Ascending aorta (tissue), 2 donors: ENCODE data around the gene FAM163A. TPM values are rescaled to one million over a fixed set of nuclear protein-coding genes. Genes with fewer than 3 reads are reported as not detected.

Experiments
- DNase-seq, 2 donors: peaks; one replicate each; pipeline ENCODE4 v3.0.0-alpha.2; 2019; ENCODE audit warnings: low spot score in 2 of 2
- H3K27ac ChIP-seq, 2 donors: fragments of 200-600 bp; sonication (generic); one replicate each; pipeline ENCODE4 v1.5.1; 2016 to 2017; ENCODE audit warnings: mild to moderate bottlenecking in 1 of 2
- H3K27me3 ChIP-seq: fragments of 200-600 bp; sonication (generic); one replicate; pipeline ENCODE4 v1.5.1; 2017
- H3K36me3 ChIP-seq, 2 donors: fragments of 200-600 bp; sonication (generic); one replicate each; pipeline ENCODE4 v1.5.1; 2016
- H3K4me1 ChIP-seq, 2 donors: fragments of 200-600 bp; sonication (generic); one replicate each; pipeline ENCODE4 v1.5.1; 2016 to 2017; ENCODE audit warnings: mild to moderate bottlenecking in 1 of 2
- H3K4me3 ChIP-seq, 2 donors: fragments of 200-600 bp; sonication (generic); one replicate each; pipeline ENCODE4 v1.5.1; 2016 to 2017; ENCODE audit warnings: mild to moderate bottlenecking in 1 of 2
- H3K9me3 ChIP-seq, 2 donors: fragments of 200-600 bp; sonication (generic); one replicate each; pipeline ENCODE4 v1.5.1; 2016
- intact Hi-C: fragments of 100-400 bp; cut with DNase I; formaldehyde crosslinking; loops from one replicate; pipeline ENCODE4 v1.15.1; 2023
- total RNA-seq: library from RNA; depleted of rRNA; stranded (reverse); fragments of >200 nt; gene quantifications from one replicate; pipeline ENCODE4 v1.1.0, GENCODE V29; 2016
- TF ChIP-seq, protein P1 (sequence below), 3 experiments: fragments of 200-600 bp in 2 of 3; fragments of 450-650 bp in 1 of 3; sonication (generic) in 2 of 3; IDR thresholded peaks; one replicate each; pipeline ENCODE4 v1.5.1; 2016 to 2019; ENCODE audit warnings: antibody characterized with exemption in 3 of 3, mild to moderate bottlenecking in 1 of 3, moderate library complexity in 1 of 3

The FAM163A gene
- total RNA-seq, 1 donor from 2014 or later, result not detected

DNA sequence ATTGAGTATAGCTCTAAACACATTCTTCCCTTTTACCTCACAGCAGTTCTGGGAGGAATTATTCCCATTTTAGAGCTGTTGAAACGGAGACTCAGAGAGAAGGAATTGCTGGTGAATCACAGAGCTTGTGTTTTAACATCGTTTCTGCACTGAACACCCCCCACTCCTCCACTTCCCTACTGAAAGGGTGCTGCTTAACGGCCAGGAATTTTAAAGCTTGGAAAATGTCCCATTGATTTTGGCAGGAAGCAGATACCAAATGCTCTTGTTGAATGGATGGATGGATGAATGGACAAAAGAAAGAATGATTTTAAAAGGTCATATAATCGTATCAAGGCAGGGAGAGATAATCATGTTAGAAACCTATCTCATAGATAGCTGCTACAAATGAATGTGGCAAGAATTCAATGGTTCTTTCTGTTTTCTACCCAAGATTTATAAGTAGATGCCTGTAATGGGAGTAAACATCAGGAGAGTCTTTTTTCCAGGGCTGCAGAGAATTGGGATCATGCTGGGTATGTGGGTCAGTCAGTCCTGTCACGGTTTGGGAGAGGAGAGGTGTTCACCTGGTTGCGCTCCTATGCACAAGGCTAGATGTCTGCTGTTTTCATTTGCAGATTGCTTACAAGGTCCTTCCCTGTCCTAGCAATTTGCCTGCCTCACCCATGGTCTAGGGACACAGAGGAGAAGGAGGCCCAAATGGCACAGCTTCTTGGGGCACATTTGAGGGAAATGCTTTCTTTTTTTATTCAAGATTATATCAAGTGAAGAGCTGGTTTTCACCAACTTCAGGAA is 19.0 kb downstream of the FAM163A start:
- Histone ChIP-seq H3K27me3 (no peaks in the 10 kb centered on the region), H3K9me3 (no peaks in the 10 kb centered on the region), H3K4me3 (no peak overlapping the region), H3K27ac (no peak overlapping the region), H3K4me1 (no peaks in the 10 kb centered on the region), H3K36me3 (no peaks in the 10 kb centered on the region)
- TF ChIP-seq, protein P1, sequence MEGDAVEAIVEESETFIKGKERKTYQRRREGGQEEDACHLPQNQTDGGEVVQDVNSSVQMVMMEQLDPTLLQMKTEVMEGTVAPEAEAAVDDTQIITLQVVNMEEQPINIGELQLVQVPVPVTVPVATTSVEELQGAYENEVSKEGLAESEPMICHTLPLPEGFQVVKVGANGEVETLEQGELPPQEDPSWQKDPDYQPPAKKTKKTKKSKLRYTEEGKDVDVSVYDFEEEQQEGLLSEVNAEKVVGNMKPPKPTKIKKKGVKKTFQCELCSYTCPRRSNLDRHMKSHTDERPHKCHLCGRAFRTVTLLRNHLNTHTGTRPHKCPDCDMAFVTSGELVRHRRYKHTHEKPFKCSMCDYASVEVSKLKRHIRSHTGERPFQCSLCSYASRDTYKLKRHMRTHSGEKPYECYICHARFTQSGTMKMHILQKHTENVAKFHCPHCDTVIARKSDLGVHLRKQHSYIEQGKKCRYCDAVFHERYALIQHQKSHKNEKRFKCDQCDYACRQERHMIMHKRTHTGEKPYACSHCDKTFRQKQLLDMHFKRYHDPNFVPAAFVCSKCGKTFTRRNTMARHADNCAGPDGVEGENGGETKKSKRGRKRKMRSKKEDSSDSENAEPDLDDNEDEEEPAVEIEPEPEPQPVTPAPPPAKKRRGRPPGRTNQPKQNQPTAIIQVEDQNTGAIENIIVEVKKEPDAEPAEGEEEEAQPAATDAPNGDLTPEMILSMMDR (IDR thresholded peaks at IDR 0.05), result no peak
- no peak for DNase-seq
- intact Hi-C loops, result no loop called here

DNA sequence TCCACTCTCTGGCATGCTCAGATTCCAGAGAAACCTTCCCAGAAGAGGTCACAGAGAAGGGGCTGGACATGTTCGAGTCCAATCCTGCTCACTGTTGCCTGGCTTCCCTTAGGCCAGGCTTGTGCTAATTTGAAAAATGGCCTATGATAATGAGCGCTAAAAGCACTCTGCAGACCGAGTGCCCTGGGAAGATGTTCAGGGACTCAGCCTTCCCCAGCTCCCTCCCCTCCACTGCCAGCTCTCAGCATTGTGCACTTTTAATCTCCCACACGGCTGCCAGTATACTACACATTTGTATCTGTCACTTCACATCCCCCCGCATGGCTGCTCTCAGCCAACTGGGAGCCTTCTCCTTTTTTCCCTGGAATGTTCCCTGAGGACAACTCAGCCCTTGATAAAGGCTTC is 24.1 kb downstream of the FAM163A start:
- Histone ChIP-seq H3K9me3 (no peaks in the 10 kb centered on the region), H3K36me3 (no peaks in the 10 kb centered on the region), H3K4me1 (no peaks in the 10 kb centered on the region), H3K4me3 (no peak overlapping the region), H3K27me3 (no peaks in the 10 kb centered on the region), H3K27ac (no peak overlapping the region)
- intact Hi-C loops, result no loop called here
- no peak for DNase-seq
- TF ChIP-seq, protein P1 (IDR thresholded peaks at IDR 0.05), result no peak

DNA sequence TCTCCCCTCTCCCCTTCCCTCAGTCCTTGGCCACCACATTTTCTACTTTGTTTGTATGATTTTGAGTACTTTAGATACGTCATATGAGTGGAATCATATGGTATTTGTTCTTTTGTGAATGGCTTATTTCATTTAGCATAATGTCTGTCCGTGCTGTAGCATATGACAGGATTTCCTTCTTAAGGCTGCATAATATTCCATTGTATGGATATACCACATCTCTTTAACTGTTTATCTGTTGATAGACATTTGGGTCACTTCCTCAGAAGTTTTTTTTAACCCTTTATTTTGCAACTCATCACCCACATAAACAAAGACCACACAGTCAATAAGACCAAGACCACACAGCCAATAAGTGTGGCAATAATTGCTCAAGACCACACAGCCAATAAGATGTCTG is 24.9 kb downstream of the FAM163A start:
- Histone ChIP-seq H3K9me3 (no peaks in the 10 kb centered on the region), H3K4me1 (no peaks in the 10 kb centered on the region), H3K4me3 (no peak overlapping the region), H3K27me3 (no peaks in the 10 kb centered on the region), H3K27ac (no peak overlapping the region), H3K36me3 (no peaks in the 10 kb centered on the region)
- intact Hi-C loops, result no loop called here
- no peak for DNase-seq
- TF ChIP-seq, protein P1 (IDR thresholded peaks at IDR 0.05), result no peak

DNA sequence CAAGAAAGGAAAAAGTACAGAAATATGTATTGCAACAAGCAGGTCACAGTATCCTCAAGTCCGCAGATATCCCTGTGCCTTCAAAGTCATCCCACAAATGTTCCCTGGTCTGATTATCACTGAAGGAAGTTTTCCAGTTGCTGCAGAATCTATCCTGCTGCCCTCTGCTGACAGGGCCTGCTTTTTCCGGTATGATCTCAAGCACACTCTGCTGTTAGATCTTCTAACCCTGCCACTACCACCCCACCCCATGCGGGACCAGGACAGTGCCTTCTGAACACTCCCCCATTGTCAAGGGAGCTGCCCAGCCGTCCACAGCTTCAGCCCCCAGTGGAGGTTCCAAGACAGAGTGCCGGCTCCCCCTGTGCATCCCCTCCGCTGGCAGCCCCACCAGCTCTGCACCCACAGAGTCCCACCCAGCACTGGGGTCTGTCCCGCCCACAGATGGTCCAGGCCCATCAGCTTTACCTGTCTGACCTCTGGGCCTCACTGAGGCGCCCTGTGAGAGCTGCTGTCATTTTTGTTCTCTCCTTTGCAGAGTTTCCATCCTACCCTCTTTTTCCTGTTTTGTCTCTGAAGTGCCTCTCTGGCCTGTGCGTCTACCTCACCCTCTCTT is 27.9 kb downstream of the FAM163A start:
- no peak for DNase-seq

DNA sequence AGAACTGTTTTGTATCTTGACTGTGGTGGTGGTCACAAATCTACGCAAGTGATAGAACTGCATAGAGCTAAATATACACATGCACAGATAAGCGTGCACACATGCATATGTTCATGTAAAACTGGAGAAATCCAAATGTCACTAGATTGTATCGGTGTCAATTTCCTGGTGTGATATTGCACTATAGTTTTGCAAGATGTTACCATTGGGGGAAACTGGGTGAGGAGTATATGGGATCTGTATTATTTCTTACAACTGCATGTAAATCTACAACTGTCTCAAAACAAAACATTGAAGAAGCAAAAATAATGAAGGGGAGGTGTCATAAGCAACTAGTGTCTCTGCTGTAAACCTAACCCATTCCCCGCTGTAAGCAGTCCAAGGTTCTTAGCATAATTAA is 30.2 kb downstream of the FAM163A start:
- H3K4me3 ChIP-seq, result no peak overlapping the region
- TF ChIP-seq, protein P1 (IDR thresholded peaks at IDR 0.05), result no peak
- H3K9me3 ChIP-seq, result no peaks in the 10 kb centered on the region
- no peak overlapping the region for H3K27ac ChIP-seq
- H3K4me1 ChIP-seq, result no peaks in the 10 kb centered on the region
- intact Hi-C loops, result no loop called here
- no peak for DNase-seq
- no peaks in the 10 kb centered on the region for H3K36me3 ChIP-seq
- no peaks in the 10 kb centered on the region for H3K27me3 ChIP-seq

More for the DNA sequence above, 27.9 kb downstream of the FAM163A start:
- Histone ChIP-seq H3K36me3 (no peaks in the 10 kb centered on the region), H3K9me3 (no peaks in the 10 kb centered on the region), H3K27ac (no peak overlapping the region), H3K4me3 (no peak overlapping the region), H3K27me3 (no peaks in the 10 kb centered on the region), H3K4me1 (no peaks in the 10 kb centered on the region)
- intact Hi-C loops, result no loop called here
- TF ChIP-seq, protein P1 (IDR thresholded peaks at IDR 0.05), result no peak
